Uterus (tissue), 2 donors: ENCODE data around the gene OBP2B.

Experiments
- CTCF ChIP-seq, 4 experiments: fragments of 200-600 bp in 2 of 4; fragments of 450-650 bp in 2 of 4; sonication (generic) in 2 of 4; IDR thresholded peaks; one replicate each; pipeline ENCODE4 v1.5.1; 2016 to 2019; ENCODE audit warnings: antibody characterized with exemption in 4 of 4, mild to moderate bottlenecking in 2 of 4, moderate library complexity in 1 of 4
- POLR2A ChIP-seq, 2 donors: fragments of 450-650 bp; IDR thresholded peaks; one replicate each; pipeline ENCODE4 v1.6.1; 2016; ENCODE audit warnings: antibody characterized with exemption in 2 of 2, mild to moderate bottlenecking in 1 of 2, moderate library complexity in 1 of 2

DNA sequence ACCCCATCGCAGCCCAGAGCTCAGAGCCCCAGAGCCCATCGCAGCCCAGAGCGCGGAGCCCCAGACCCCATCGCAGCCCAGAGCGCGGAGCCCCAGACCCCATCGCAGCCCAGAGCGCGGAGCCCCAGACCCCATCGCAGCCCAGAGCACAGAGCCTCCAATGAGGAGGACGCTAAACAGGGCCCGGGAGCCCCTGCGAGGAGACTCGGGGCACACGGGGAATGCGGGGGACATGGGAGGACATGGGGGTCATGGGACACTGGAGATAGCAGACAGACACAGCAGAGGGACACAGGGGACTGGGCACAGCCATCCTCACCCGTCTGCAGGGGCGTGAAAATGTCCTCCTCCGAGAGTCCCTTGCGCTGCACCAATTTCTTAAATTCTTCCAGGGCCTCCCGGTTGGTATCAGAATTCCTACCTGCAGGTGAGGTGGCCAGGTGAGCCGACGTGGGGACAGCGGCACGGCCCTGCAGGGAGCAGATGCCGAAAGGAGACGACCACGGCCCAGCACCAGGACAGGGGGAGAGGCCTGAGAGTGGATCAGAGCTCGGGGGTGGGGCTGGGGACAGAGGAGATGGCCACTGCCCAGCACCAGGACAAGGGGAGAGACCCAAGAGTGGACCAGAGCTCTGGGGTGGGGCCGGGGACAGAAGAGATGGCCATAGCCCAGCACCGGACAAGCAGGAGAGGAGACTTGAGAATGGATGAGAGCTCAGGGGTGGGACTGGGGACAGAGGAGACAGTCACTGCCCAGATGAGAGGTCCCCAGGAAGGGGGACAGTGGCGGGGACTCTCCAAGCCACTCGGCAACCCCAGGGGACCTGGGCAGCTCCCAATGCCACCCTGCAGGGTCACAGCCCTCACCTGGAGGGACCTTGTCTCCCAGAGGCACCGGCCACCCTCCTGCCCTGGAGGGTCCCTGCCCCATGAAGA is 2.8 kb downstream of the OBP2B start:
- TF ChIP-seq CTCF (IDR thresholded peaks at IDR 0.05): no peak
- TF ChIP-seq POLR2A (IDR thresholded peaks at IDR 0.05): no peak
